OCI-LY1 (cell line): ENCODE data around the gene RASL11B.

Experiments used
- CTCF ChIP-seq: fragments of 200-600 bp; sonication (generic), shearing (Covaris generic); IDR thresholded peaks from 2 replicates; pipeline ENCODE4 v1.5.1; 2017; ENCODE audit warnings: mild to moderate bottlenecking, antibody characterized with exemption, low read length, moderate library complexity, mixed read lengths
- EZH2 ChIP-seq: fragments of 200-600 bp; sonication (generic), shearing (Covaris generic); IDR thresholded peaks from 2 replicates; pipeline ENCODE4 v1.8.0; 2017; ENCODE audit warnings: borderline replicate concordance, mixed run types, mild to moderate bottlenecking, antibody characterized with exemption, low read length, moderate library complexity, mixed read lengths

- TF ChIP-seq CTCF (no peak), EZH2 (no peak)
Observed at GRCh38 chr4:52880994-52881393, 18.9 kb downstream of the RASL11B start.
